Astrocyte (in vitro differentiated cells and primary cell): ENCODE results near the gene TRIM72.

Experiments
- CTCF ChIP-seq: IDR thresholded peaks from 2 replicates; pipeline ENCODE4 v1.5.1; 2011; ENCODE audit warnings: low read depth, mild to moderate bottlenecking, inconsistent platforms, low read length, moderate library complexity; ENCODE audit not compliant: insufficient read depth
- EZH2 ChIP-seq: IDR thresholded peaks from 2 replicates; pipeline ENCODE4 v1.6.1; 2012; ENCODE audit warnings: mild to moderate bottlenecking, low read length, inconsistent platforms; ENCODE audit not compliant: insufficient read depth

GRCh38 chr16:31200821-31201568 is 12.9 kb upstream of the TRIM72 start:
- TF ChIP-seq CTCF (no peak), EZH2 (no peak)
